Activated CD8-positive, alpha-beta T cell treated with anti-CD3 and anti-CD28 coated beads, Interleukin-2, amount 10 ng/mL, durations not matched to agents 7 days and 5 days (primary cell): ENCODE measurements around the gene KRTAP5-4. TPM values are rescaled to one million over a fixed set of nuclear protein-coding genes. Genes with fewer than 3 reads are reported as not detected.
"Not testable (repeated sequence)": the region's sequence is repeated elsewhere in the genome, so short reads cannot be mapped to it uniquely, and the experiment has no call there.

Source experiments
- ATAC-seq: fragments of 150-1000 bp; cut with Tn5 transposase; one replicate; pipeline ENCODE4 v1.10.0; 2021; ENCODE audit warnings: moderate library complexity
- CTCF ChIA-PET: fragments of 350-600 bp; sonication (Branson Sonifier 250); formaldehyde crosslinking; loops from one replicate; lab custom pipeline; 2021; ENCODE audit warnings: antibody characterized with exemption; lab: Charles Lee
- POLR2A ChIA-PET: fragments of 350-600 bp; sonication (Branson Sonifier 250); formaldehyde crosslinking; loops from one replicate; lab custom pipeline; 2021; ENCODE audit warnings: antibody characterized with exemption; lab: Charles Lee
- DNase-seq: peaks from one replicate; pipeline ENCODE4 v3.0.0-alpha.2; 2020
- H3K27ac Mint-ChIP-seq: one replicate; pipeline ENCODE4 v1.8.0; 2021; ENCODE audit warnings: mild to moderate bottlenecking, mixed read lengths
- H3K27me3 Mint-ChIP-seq: one replicate; pipeline ENCODE4 v1.8.0; 2021; ENCODE audit warnings: low read depth, mixed read lengths
- H3K36me3 Mint-ChIP-seq: one replicate; pipeline ENCODE4 v1.8.0; 2021; ENCODE audit warnings: low read depth, mixed read lengths
- H3K4me1 Mint-ChIP-seq: one replicate; pipeline ENCODE4 v1.8.0; 2021; ENCODE audit warnings: low read depth, mixed read lengths
- H3K4me3 Mint-ChIP-seq: one replicate; pipeline ENCODE4 v1.8.0; 2021; ENCODE audit warnings: mild to moderate bottlenecking, mixed read lengths
- H3K9me3 Mint-ChIP-seq: one replicate; pipeline ENCODE4 v1.8.0; 2022; ENCODE audit warnings: mixed read lengths; ENCODE audit not compliant: insufficient read depth
- total RNA-seq, 2 experiments: library from RNA; stranded (reverse); gene quantifications; one replicate each; pipeline ENCODE4 v1.2.3, GENCODE V29; 2021

Gene KRTAP5-4
- total RNA-seq, 2 experiments from 2014 or later = not detected

GRCh38 chr11:1589996-1590395, 31.9 kb downstream of the KRTAP5-4 start:
- Mint-ChIP-seq H3K9me3 (no peaks in the 10 kb centered on the region), H3K4me3 (no peak overlapping the region), H3K27ac (peak overlapping the region; percentile 46), H3K36me3 (peaks cover 11% of the 10 kb centered on the region), H3K4me1 (peaks cover 13% of the 10 kb centered on the region), H3K27me3 (peaks cover 22% of the 10 kb centered on the region)
- ChIA-PET POLR2A (no interaction called here), CTCF (interaction anchor here (0.9 to 2.6 kb wide), 2 partner anchors 15 to 104 kb away, joined by 3 to 29 read pairs; no protein-coding TSS in a partner anchor)
- DNase-seq = no peak
- no peak for ATAC-seq

DNA sequence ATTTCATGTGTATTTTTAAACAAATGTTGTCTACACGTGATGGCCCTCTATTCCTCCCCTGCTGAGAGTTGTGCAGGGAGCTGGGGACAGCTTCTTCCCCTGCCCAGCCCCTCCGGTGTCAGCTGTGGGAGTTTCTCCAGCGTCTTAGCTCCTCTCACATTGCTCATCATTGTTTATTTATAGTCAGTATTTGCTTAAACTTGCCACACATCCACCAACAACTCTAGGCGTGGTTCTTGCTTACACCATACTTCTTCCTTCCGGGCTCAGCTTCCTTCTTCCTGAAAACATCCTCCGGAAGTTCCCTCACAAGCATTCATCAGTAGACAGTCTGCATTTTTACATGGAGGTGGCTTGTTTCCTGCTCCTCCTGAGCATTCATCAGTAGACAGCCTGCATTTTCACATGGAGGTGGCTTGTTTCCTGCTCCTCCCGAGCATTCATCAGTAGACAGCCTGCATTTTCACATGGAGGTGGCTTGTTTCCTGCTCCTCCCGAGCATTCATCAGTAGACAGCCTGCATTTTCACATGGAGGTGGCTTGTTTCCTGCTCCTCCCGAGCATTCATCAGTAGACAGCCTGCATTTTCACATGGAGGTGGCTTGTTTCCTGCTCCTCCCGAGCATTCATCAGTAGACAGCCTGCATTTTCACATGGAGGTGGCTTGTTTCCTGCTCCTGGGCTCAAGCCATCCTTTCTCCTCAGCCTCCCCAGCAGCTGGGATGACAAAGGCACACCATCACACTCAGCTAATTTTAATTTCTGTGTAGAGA, 32.6 kb downstream of the KRTAP5-4 start:
- H3K9me3 Mint-ChIP-seq, DNase-seq, POLR2A ChIA-PET: not testable (repeated sequence)
- Mint-ChIP-seq H3K27ac (peak overlapping the region; percentile 87), H3K4me1 (peaks cover 13% of the 10 kb centered on the region), H3K27me3 (peaks cover 21% of the 10 kb centered on the region), H3K36me3 (peaks cover 11% of the 10 kb centered on the region), H3K4me3 (peak overlapping the region; percentile 16)
- ATAC-seq = peak; percentile 47
- CTCF ChIA-PET = interaction anchor here (1.0 to 2.6 kb wide), 2 partner anchors 15 to 63 kb away, joined by 3 to 29 read pairs; no protein-coding TSS in a partner anchor

- H3K36me3 Mint-ChIP-seq = peaks cover 11% of the 10 kb centered on the region
- ChIA-PET POLR2A (no interaction called here), CTCF (interaction anchor here (2.5 kb wide), 1 partner anchor 12 kb away, joined by 8 read pairs; no protein-coding TSS in a partner anchor)
- H3K9me3 Mint-ChIP-seq = no peaks in the 10 kb centered on the region
- DNase-seq (no peak), ATAC-seq (no peak)
- peaks cover 11% of the 10 kb centered on the region for H3K27me3 Mint-ChIP-seq
- no peak overlapping the region for H3K4me3 Mint-ChIP-seq
- peaks cover 13% of the 10 kb centered on the region for H3K4me1 Mint-ChIP-seq
- H3K27ac Mint-ChIP-seq = no peak overlapping the region
These were observed 35.2 kb downstream of the KRTAP5-4 start for GRCh38 chr11:1586699-1587098.

GRCh38 chr11:1584661-1585370, 37.1 kb downstream of the KRTAP5-4 start, which contains the start of gene KRTAP5-1:
KRTAP5-1 (minus strand) TSS chr11:1585283; CDS start chr11:1585249, 34 bp downstream.
- not testable (repeated sequence) for H3K9me3 Mint-ChIP-seq, DNase-seq, H3K36me3 Mint-ChIP-seq, H3K4me3 Mint-ChIP-seq, H3K27ac Mint-ChIP-seq, ATAC-seq
- POLR2A ChIA-PET = interaction anchor here (0.6 kb wide), 1 partner anchor 32 kb away, joined by 3 read pairs; no protein-coding TSS in a partner anchor
- CTCF ChIA-PET = interaction anchor here (2.5 kb wide), 1 partner anchor 10 kb away, joined by 8 read pairs; no protein-coding TSS in a partner anchor
- peaks cover 11% of the 10 kb centered on the region for H3K27me3 Mint-ChIP-seq
- peaks cover 10% of the 10 kb centered on the region for H3K4me1 Mint-ChIP-seq

DNA sequence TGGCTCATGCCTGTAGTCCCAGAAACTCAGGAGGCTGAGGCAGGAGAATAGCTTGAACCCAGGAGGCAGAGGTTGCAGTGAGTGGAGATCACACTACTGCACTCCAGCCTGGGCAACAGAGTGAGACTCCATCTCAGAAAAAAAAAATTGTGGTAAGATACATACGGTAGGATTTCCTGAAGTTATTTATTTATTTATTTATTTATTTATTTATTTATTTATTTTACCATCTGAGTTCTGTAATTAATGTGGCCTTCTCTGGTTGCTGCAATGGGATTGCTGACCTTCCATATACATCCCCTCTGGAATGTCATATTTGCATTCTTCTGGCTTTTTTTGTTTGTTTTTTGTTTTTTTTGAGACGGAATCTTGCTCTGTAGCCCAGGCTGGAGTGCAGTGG, 39.0 kb downstream of the KRTAP5-4 start:
- H3K27ac Mint-ChIP-seq, POLR2A ChIA-PET: not testable (repeated sequence)

GRCh38 chr11:1581976-1582375, 40.0 kb downstream of the KRTAP5-4 start:
- Mint-ChIP-seq H3K4me1 (peaks cover 2% of the 10 kb centered on the region), H3K27me3 (peaks cover 11% of the 10 kb centered on the region), H3K36me3 (no peaks in the 10 kb centered on the region), H3K9me3 (peaks cover 6% of the 10 kb centered on the region), H3K4me3 (no peak overlapping the region), H3K27ac (no peak overlapping the region)
- CTCF ChIA-PET = interaction anchor here (1.1 kb wide), 1 partner anchor 8 kb away, joined by 4 read pairs; no protein-coding TSS in a partner anchor
- POLR2A ChIA-PET = no interaction called here
- ATAC-seq = no peak
- DNase-seq = no peak

More for the DNA sequence above, 39.0 kb downstream of the KRTAP5-4 start:
- not testable (repeated sequence) for DNase-seq, ATAC-seq, H3K36me3 Mint-ChIP-seq, H3K4me1 Mint-ChIP-seq, H3K9me3 Mint-ChIP-seq, H3K4me3 Mint-ChIP-seq
- CTCF ChIA-PET = interaction anchor here (1.8 kb wide), 1 partner anchor 8 kb away, joined by 6 read pairs; no protein-coding TSS in a partner anchor
- peaks cover 11% of the 10 kb centered on the region for H3K27me3 Mint-ChIP-seq

DNA sequence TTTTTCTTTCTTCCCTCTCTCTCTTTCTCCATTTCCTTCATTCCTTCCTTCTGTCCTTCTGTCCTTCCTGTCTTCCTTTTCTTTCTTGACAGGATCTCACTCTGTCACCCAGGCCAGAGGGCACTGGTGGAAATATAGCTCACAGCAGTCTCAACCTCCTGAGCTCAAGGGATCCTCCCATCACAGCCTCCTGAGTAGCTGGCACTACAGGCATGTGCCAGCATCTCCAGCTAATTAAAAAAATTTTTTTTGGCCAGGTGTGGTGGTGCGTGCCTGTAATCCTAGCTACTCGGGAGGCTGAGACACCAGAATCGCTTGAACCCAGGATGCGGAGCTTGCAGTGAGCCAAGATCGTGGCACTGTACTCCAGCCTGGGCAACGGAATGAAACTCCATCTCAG, 45.1 kb downstream of the KRTAP5-4 start:
- ATAC-seq (no peak), DNase-seq (no peak)
- Mint-ChIP-seq H3K9me3 (peaks cover 6% of the 10 kb centered on the region), H3K4me3 (no peak overlapping the region), H3K4me1 (peaks cover 11% of the 10 kb centered on the region), H3K36me3 (no peaks in the 10 kb centered on the region), H3K27ac (no peak overlapping the region), H3K27me3 (peaks cover 27% of the 10 kb centered on the region)
- ChIA-PET POLR2A (no interaction called here), CTCF (interaction anchor here (0.9 to 4.9 kb wide), 3 partner anchors 18 to 76 kb away, joined by 3 to 48 read pairs (median 3); no protein-coding TSS in a partner anchor)

DNA sequence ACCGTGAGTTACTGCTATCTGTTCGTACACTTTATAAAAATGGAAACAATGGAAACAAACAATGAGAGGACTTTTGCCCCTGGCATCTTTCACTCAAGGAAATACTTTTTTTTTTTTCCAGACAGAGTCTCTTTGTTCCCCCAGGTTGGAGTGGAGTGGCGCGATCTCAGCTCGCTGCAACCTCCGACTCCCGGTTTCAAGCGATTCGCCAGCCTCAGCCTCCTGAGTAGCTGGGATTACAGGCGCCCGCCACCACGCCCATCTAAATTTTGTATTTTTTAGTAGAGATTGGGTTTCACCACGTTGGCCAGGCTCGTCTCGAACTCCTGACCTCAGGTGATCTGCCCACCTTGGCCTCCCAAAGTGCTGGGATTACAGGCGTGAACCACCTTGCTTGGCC, 46.2 kb downstream of the KRTAP5-4 start:
- not testable (repeated sequence) for ATAC-seq, H3K36me3 Mint-ChIP-seq, H3K4me3 Mint-ChIP-seq, H3K27ac Mint-ChIP-seq, DNase-seq, H3K9me3 Mint-ChIP-seq
- Mint-ChIP-seq H3K4me1 (peaks cover 12% of the 10 kb centered on the region), H3K27me3 (peaks cover 29% of the 10 kb centered on the region)
- ChIA-PET CTCF (interaction anchor here (1.1 to 4.9 kb wide), 5 partner anchors 26 to 259 kb away, joined by 3 to 48 read pairs (median 6); no protein-coding TSS in a partner anchor), POLR2A (interaction anchor here (0.7 kb wide), 1 partner anchor 15 kb away, joined by 3 read pairs; no protein-coding TSS in a partner anchor)

DNA sequence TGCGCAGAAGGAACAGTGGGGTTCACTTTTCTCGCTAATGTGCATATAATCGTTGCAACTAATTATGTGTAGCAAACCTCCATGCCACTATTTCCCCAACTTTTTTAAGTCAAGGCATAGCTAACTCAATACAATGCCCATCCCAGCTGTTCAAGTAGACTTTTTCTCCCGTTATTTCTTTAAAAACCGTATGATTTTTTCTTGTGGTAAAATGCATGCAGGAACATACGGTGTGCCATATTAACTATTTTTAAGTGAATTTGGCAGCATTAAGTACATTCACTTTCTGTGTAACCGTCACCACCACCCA, 47.0 kb downstream of the KRTAP5-4 start:
- Mint-ChIP-seq H3K36me3 (no peaks in the 10 kb centered on the region), H3K4me1 (peaks cover 15% of the 10 kb centered on the region), H3K27me3 (peaks cover 31% of the 10 kb centered on the region), H3K4me3 (no peak overlapping the region), H3K27ac (no peak overlapping the region), H3K9me3 (peaks cover 6% of the 10 kb centered on the region)
- ATAC-seq (no peak), DNase-seq (no peak)
- POLR2A ChIA-PET = interaction anchor here (1.2 kb wide), 1 partner anchor 345 kb away, joined by 3 read pairs; no protein-coding TSS in a partner anchor
- CTCF ChIA-PET = interaction anchor here (0.6 to 4.9 kb wide), 36 partner anchors 9 to 516 kb away, joined by 3 to 48 read pairs (median 4); partner anchors contain the start of genes KRTAP5-1 and TOLLIP

DNA sequence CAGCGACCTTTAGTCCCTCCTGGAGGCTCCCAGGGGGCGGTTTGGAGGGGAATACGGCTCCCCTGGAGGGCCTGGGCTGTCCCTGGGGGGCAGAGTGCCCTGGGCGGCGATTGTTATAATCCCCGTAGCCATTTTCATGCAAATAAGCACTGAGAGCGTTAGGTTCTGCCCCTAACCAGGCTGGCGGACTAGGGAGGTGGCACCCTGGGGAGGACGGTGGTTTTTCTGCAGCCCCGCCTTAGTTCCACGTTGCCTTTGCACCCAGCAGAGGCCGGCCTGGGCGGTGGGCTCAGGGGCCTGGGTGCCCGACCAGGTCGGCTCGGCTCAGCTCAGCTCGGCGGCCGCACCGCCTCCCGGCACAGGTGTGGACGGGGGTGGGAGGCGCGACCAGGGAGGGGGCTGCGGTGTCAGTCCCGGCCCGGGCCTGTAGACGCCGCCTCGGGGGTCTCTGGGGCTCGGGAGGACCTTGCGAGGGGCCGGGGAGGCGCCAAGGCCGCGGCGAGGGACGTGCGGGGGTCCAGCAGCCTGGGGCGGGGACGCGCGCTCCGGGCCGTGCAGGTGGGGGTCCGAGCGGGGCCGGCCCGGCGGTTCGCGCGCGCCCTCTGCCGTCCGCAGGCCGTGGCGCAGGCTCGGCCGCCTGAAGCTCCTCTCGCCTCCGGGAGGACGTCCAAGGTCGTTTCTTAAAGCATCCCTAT, 47.6 kb downstream of the KRTAP5-4 start:
- Mint-ChIP-seq H3K9me3 (peaks cover 6% of the 10 kb centered on the region), H3K27me3 (peaks cover 35% of the 10 kb centered on the region), H3K4me1 (peaks cover 15% of the 10 kb centered on the region), H3K4me3 (no peak overlapping the region), H3K36me3 (no peaks in the 10 kb centered on the region), H3K27ac (no peak overlapping the region)
- peak; percentile 62 for DNase-seq
- ChIA-PET CTCF (interaction anchor here (0.6 to 4.9 kb wide), 37 partner anchors 8 to 516 kb away, joined by 3 to 48 read pairs (median 4); partner anchors contain the start of genes KRTAP5-1 and TOLLIP), POLR2A (interaction anchor here (1.2 kb wide), 1 partner anchor 345 kb away, joined by 3 read pairs; no protein-coding TSS in a partner anchor)
- peak; percentile 54 for ATAC-seq

GRCh38 chr11:1573903-1574237, 48.1 kb downstream of the KRTAP5-4 start:
- DNase-seq (no peak), ATAC-seq (peak; percentile 0)
- ChIA-PET POLR2A (no interaction called here), CTCF (interaction anchor here (1.3 to 4.9 kb wide), 10 partner anchors 8 to 371 kb away, joined by 3 to 48 read pairs (median 12); no protein-coding TSS in a partner anchor)
- no peaks in the 10 kb centered on the region for H3K36me3 Mint-ChIP-seq
- H3K4me3 Mint-ChIP-seq = no peak overlapping the region
- H3K9me3 Mint-ChIP-seq = peaks cover 3% of the 10 kb centered on the region
- H3K4me1 Mint-ChIP-seq = peaks cover 15% of the 10 kb centered on the region
- H3K27ac Mint-ChIP-seq = no peak overlapping the region
- peaks cover 38% of the 10 kb centered on the region for H3K27me3 Mint-ChIP-seq
